SH-SY5Y (cell line): ENCODE measurements around the gene KCNJ1.

Source experiments
- GATA2 ChIP-seq: IDR thresholded peaks from 2 replicates; pipeline ENCODE4 v1.6.1; 2011; ENCODE audit warnings: mild to moderate bottlenecking, low read depth, low read length
- GATA3 ChIP-seq: IDR thresholded peaks from 2 replicates; pipeline ENCODE4 v1.6.1; 2011; ENCODE audit warnings: low read depth, mild to moderate bottlenecking, low read length, moderate library complexity

- TF ChIP-seq GATA2 (no peak), GATA3 (no peak)
Measured at GRCh38 chr11:128831174-128832120, 35.6 kb downstream of the KCNJ1 start.
